A549 (cell line): Measurements from ENCODE around the gene PSMA3. TPM values are rescaled to one million over a fixed set of nuclear protein-coding genes. Genes with fewer than 3 reads are reported as not detected.
A peak's percentile ranks its signal among the peaks of the same experiment; 100 is the strongest.

Source experiments
- ATAC-seq, 2 experiments: fragments of 200-7000 bp in 1 of 2; fragments of >200 bp in 1 of 2; cut with Nextera tagmentation in 1 of 2; cut with Tn5 transposase in 1 of 2; 3 replicates each; pipeline versions ENCODE4 v1.8.0 to v1.9.1; 2018 to 2020; ENCODE audit warnings: mild to moderate bottlenecking in 1 of 2, moderate library complexity in 1 of 2
- CTCF ChIA-PET: fragments of 300-600 bp; sonication (Branson Sonifier 250); formaldehyde crosslinking; extraction: SDS; loops from one replicate; lab custom pipeline; 2021; ENCODE audit warnings: antibody characterized with exemption, inconsistent platforms; lab: Yijun Ruan, JAX
- POLR2A ChIA-PET: fragments of 350-600 bp; formaldehyde crosslinking; extraction: SDS; loops from one replicate; lab custom pipeline; 2021; ENCODE audit warnings: antibody characterized with exemption, inconsistent platforms; lab: Yijun Ruan, JAX
- DNase-seq, 2 experiments: peaks; one replicate each; pipeline versions ENCODE4 v3.0.0 to v3.0.0-alpha.2; 2011 to 2016; ENCODE audit warnings: low read depth in 1 of 2, low spot score in 1 of 2
- FAIRE-seq: peaks from 2 replicates; lab custom pipeline; 2011; peaks lifted over from hg19 to GRCh38; lab: Jason Lieb, UNC
- H3K27ac ChIP-seq, 2 experiments: fragments of >200 bp; sonication (Bioruptor Twin); formaldehyde crosslinking; 3 replicates each; pipeline ENCODE4 v1.5.1; 2016 to 2017
- H3K4me1 ChIP-seq: fragments of >200 bp; sonication (Bioruptor Twin); formaldehyde crosslinking; 3 replicates; pipeline ENCODE4 v1.6.1; 2016
- H3K4me2 ChIP-seq: fragments of >200 bp; sonication (Bioruptor Twin); formaldehyde crosslinking; 3 replicates; pipeline ENCODE4 v1.6.1; 2016
- H3K4me3 ChIP-seq: fragments of >200 bp; sonication (Bioruptor Twin); formaldehyde crosslinking; 3 replicates; pipeline ENCODE4 v1.5.1; 2016
- H3K9me3 ChIP-seq: fragments of >200 bp; sonication (Bioruptor Twin); formaldehyde crosslinking; 3 replicates; pipeline ENCODE4 v1.6.1; 2016
- ATOH8 ChIP-seq: fragments of 250-450 bp; sonication (Bioruptor Pico); IDR thresholded peaks from 2 replicates; pipeline ENCODE4 v1.5.0; 2020; ENCODE audit warnings: low read depth, mild to moderate bottlenecking, moderate library complexity
- CBX8 ChIP-seq: fragments of 200-600 bp; sonication (generic); IDR thresholded peaks from 2 replicates; pipeline ENCODE4 v1.6.1; 2016
- EHF ChIP-seq: fragments of 250-450 bp; sonication (Bioruptor Pico); IDR thresholded peaks from 2 replicates; pipeline ENCODE4 v1.5.0; 2020; ENCODE audit warnings: mild to moderate bottlenecking
- ELK1 ChIP-seq: fragments of 150-350 bp; IDR thresholded peaks from 2 replicates; pipeline ENCODE4 v1.6.1; 2014; ENCODE audit warnings: low read depth, mild to moderate bottlenecking, low read length
- EP300 ChIP-seq, 2 experiments: fragments of >200 bp; sonication (Bioruptor Twin); formaldehyde crosslinking; IDR thresholded peaks; 2 replicates in 1 of 2; 3 replicates in 1 of 2; pipeline ENCODE4 v1.6.1; 2016 to 2017
- HDAC2 ChIP-seq: fragments of 200-600 bp; sonication (generic); IDR thresholded peaks from 2 replicates; pipeline ENCODE4 v1.6.1; 2016
- HEYL ChIP-seq: fragments of 250-450 bp; sonication (Bioruptor Pico); IDR thresholded peaks from 2 replicates; pipeline ENCODE4 v1.8.0; 2021; ENCODE audit warnings: mild to moderate bottlenecking, moderate library complexity
- JUNB ChIP-seq: fragments of >200 bp; sonication (Bioruptor Twin); formaldehyde crosslinking; IDR thresholded peaks from 2 replicates; pipeline ENCODE4 v1.6.1; 2016
- KDM5A ChIP-seq: fragments of 200-600 bp; sonication (generic); IDR thresholded peaks from 2 replicates; pipeline ENCODE4 v1.6.1; 2016; ENCODE audit warnings: antibody characterized with exemption, mild to moderate bottlenecking
- MAFK ChIP-seq: fragments of 450-650 bp; IDR thresholded peaks from 2 replicates; pipeline ENCODE4 v1.6.1; 2014; ENCODE audit not compliant: partially characterized antibody
- MAX ChIP-seq: IDR thresholded peaks from 2 replicates; pipeline ENCODE4 v1.6.1; 2012
- NFE2L2 ChIP-seq: fragments of 150-350 bp; conservative IDR thresholded peaks from 2 replicates; pipeline ENCODE4 v1.6.1; 2014; ENCODE audit warnings: low read length
- PHF8 ChIP-seq: fragments of 200-600 bp; sonication (generic); IDR thresholded peaks from 2 replicates; pipeline ENCODE4 v1.6.1; 2016; ENCODE audit warnings: low read depth, mild to moderate bottlenecking, antibody characterized with exemption, moderate library complexity, borderline replicate concordance
- POLR2A ChIP-seq: IDR thresholded peaks from 2 replicates; pipeline ENCODE4 v1.6.1; 2012; ENCODE audit warnings: mild to moderate bottlenecking, low read length
- POLR2AphosphoS2 ChIP-seq: conservative IDR thresholded peaks from 2 replicates; pipeline ENCODE4 v1.6.1; 2012; ENCODE audit warnings: low read length, improper control_type of control experiment, inconsistent platforms
- RAD21 ChIP-seq, 2 experiments: fragments of >200 bp in 1 of 2; sonication (Bioruptor Twin) in 1 of 2; formaldehyde crosslinking in 1 of 2; IDR thresholded peaks in 1 of 2; conservative IDR thresholded peaks in 1 of 2; 2 replicates in 1 of 2; 3 replicates in 1 of 2; pipeline ENCODE4 v1.6.1; 2012 to 2018; ENCODE audit warnings: inconsistent platforms in 1 of 2
- TFCP2L1 ChIP-seq: fragments of 250-450 bp; sonication (Bioruptor Pico); IDR thresholded peaks from 2 replicates; pipeline ENCODE4 v1.5.0; 2021; ENCODE audit warnings: mild to moderate bottlenecking
- ZNF302 ChIP-seq: fragments of 250-450 bp; sonication (Bioruptor Pico); IDR thresholded peaks from 2 replicates; pipeline ENCODE4 v1.9.0; 2021; ENCODE audit warnings: inconsistent platforms, mild to moderate bottlenecking, moderate library complexity
- WGBS: methylation state at CpG from one replicate; pipeline ENCODE4 v1.1.6; 2017; ENCODE audit errors: missing lambda C conversion rate; 5-methylcytosine and 5-hydroxymethylcytosine counted together
- polyA plus RNA-seq, 4 experiments: library from polyadenylated mRNA; depleted of rRNA in 3 of 4; stranded (reverse); fragments of >200 nt; fragmentation: RNase III in 1 of 4; extraction: RNeasy Plus Mini Kit Qiagen cat#74134 plus additional on column Dnase treatment in 1 of 4; gene quantifications; 2 replicates in 3 of 4; 3 replicates in 1 of 4; pipeline ENCODE4 v1.2.3, GENCODE V29; 2011 to 2017
- TF ChIP-seq, protein P1 (sequence below): fragments of 200-600 bp; sonication (generic); IDR thresholded peaks from 2 replicates; pipeline ENCODE4 v1.6.1; 2016; ENCODE audit warnings: antibody characterized with exemption, mild to moderate bottlenecking, moderate library complexity

PSMA3 gene
- polyA plus RNA-seq, 2 of the 4 experiments (the other 2 are of a cell fraction) = 260 to 410 TPM

DNA sequence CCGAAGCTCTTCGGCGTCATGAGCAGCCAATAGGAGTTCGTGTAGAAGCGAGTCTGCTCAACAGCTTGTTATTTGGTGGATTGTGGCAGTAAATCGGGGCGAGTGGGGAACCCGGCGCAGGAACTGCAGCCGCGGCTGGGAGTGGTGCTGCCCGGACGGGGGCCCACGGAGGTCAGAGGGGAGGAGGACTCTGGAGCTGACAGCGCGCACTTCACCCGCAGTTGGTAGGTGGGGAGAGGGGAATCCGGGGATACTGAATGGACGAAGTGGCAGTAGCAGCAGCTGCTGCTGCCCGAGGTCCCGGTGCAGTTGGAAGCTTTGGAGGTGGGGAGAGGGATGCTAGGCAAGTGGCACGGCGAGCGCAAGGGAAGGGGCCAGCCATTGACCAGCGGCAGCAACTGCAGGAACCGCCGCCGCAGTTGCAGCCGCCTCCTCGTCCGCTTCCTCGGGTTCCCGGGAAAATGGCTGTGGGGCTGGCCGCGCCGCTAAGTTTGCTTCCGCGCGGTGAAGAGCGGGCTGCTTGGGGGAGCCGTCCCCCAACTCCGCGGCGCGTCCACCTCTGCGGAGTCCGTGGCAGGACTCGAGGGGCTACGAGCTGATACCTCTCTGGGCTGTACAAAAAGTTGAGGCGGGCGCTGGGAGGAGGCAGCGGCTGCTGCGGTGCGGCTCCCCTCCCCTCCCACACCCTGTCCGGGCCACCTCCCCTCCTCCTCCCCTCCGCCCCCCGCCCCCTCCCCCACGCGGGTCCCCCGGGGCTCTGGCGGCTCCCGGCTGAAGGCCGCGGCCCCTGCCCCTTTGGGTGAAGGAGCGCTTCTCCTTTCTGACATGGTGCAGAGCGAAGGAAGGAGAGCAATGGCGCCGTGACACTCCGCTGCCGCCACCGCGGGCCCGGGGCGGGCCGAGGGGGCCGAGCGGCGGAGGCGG lies 54.1 kb downstream of the PSMA3 start, which contains the start of gene ARID4A:
Gene ARID4A, plus strand, starts transcription at position 79 of the 924 bp plus-strand sequence. CDS start 1,300 bp downstream, outside the sequence.
- peak within 1 kb of the TSS; percentile 92 for H3K4me2 ChIP-seq
- DNase-seq = peak in 1 of 2 experiments; percentile 22
- FAIRE-seq = no peak
- ChIA-PET POLR2A (interaction anchor here (0.6 to 2.9 kb wide), 19 partner anchors 10 to 129 kb away, joined by 3 to 27 read pairs (median 6); partner anchors contain the start of genes ACTR10, KIAA0586, PSMA3 and TIMM9), CTCF (interaction anchor here (0.7 to 1.0 kb wide), 3 partner anchors 9 to 127 kb away, joined by 4 to 5 read pairs (median 5); partner anchors contain the start of gene TOMM20L)
- peak within 1 kb of the TSS; percentile 98 for H3K4me3 ChIP-seq
- under 1% methylated on average over 47 of the region's 79 CpGs for WGBS
- H3K4me1 ChIP-seq = peaks cover 23% of the 10 kb centered on the region
- TF ChIP-seq, protein P1, sequence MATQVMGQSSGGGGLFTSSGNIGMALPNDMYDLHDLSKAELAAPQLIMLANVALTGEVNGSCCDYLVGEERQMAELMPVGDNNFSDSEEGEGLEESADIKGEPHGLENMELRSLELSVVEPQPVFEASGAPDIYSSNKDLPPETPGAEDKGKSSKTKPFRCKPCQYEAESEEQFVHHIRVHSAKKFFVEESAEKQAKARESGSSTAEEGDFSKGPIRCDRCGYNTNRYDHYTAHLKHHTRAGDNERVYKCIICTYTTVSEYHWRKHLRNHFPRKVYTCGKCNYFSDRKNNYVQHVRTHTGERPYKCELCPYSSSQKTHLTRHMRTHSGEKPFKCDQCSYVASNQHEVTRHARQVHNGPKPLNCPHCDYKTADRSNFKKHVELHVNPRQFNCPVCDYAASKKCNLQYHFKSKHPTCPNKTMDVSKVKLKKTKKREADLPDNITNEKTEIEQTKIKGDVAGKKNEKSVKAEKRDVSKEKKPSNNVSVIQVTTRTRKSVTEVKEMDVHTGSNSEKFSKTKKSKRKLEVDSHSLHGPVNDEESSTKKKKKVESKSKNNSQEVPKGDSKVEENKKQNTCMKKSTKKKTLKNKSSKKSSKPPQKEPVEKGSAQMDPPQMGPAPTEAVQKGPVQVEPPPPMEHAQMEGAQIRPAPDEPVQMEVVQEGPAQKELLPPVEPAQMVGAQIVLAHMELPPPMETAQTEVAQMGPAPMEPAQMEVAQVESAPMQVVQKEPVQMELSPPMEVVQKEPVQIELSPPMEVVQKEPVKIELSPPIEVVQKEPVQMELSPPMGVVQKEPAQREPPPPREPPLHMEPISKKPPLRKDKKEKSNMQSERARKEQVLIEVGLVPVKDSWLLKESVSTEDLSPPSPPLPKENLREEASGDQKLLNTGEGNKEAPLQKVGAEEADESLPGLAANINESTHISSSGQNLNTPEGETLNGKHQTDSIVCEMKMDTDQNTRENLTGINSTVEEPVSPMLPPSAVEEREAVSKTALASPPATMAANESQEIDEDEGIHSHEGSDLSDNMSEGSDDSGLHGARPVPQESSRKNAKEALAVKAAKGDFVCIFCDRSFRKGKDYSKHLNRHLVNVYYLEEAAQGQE = no peak
- no peak for TF ChIP-seq ATOH8 (CRISPR knock-in tag)
- peak; percentile 58; the same call in 1 of the 2 replicates for TF ChIP-seq KDM5A
- peak; percentile 44; the same call in 1 of the 2 replicates for TF ChIP-seq PHF8
- TF ChIP-seq MAX = peak; percentile 3; the same call in 1 of the 2 replicates
- TF ChIP-seq POLR2A = peak; percentile 68
- H3K27ac ChIP-seq = peak within 1 kb of the TSS; percentile 91 to 94
- ATAC-seq = peak; percentile 57 to 62
- H3K9me3 ChIP-seq = no peaks in the 10 kb centered on the region

- DNase-seq = no peak
- ChIA-PET POLR2A (interaction anchor here (2.9 kb wide), 1 partner anchor 54 kb away, joined by 27 read pairs; the partner anchor contains the start of gene PSMA3), CTCF (no interaction called here)
- no peak for TF ChIP-seq POLR2AphosphoS2
- TF ChIP-seq MAFK = peak; percentile 47
- no peak for TF ChIP-seq PHF8
- TF ChIP-seq ELK1 = no peak
- Histone ChIP-seq H3K27ac (peak overlapping the region; percentile 85 to 94), H3K4me3 (peak overlapping the region; percentile 98), H3K9me3 (no peaks in the 10 kb centered on the region), H3K4me1 (peaks cover 23% of the 10 kb centered on the region), H3K4me2 (peak overlapping the region; percentile 91)
- FAIRE-seq = no peak
- 5% methylated on average over 25 of the region's 48 CpGs for WGBS
- peak in 1 of 2 experiments; percentile 6; a peak in 2 of 6 replicates for ATAC-seq
Observed at GRCh38 chr14:58299401-58300330, 55.0 kb downstream of the PSMA3 start.

GRCh38 chr14:58301416-58301815 lies 56.8 kb downstream of the PSMA3 start:
- H3K4me2 ChIP-seq = no peak overlapping the region
- DNase-seq = no peak
- H3K9me3 ChIP-seq = no peaks in the 10 kb centered on the region
- WGBS = 91% methylated on average over 3 of the region's 3 CpGs
- ChIA-PET CTCF (no interaction called here), POLR2A (no interaction called here)
- no peak overlapping the region for H3K27ac ChIP-seq
- H3K4me3 ChIP-seq = no peak overlapping the region
- H3K4me1 ChIP-seq = peaks cover 15% of the 10 kb centered on the region
- no peak for FAIRE-seq
- ATAC-seq = no peak
- TF ChIP-seq EP300 (IDR thresholded peaks at IDR 0.05) = no peak
- TF ChIP-seq EHF (CRISPR knock-in tag) = no peak
- TF ChIP-seq NFE2L2 = no peak
- TF ChIP-seq RAD21 (conservative IDR thresholded peaks at IDR 0.05 in 1 of 2, IDR thresholded peaks at IDR 0.05 in 1 of 2) = no peak
- no peak for TF ChIP-seq HEYL (CRISPR knock-in tag)
- TF ChIP-seq PHF8 = no peak
- TF ChIP-seq HDAC2 = no peak
- no peak for TF ChIP-seq JUNB
- no peak for TF ChIP-seq TFCP2L1
- no peak for TF ChIP-seq ELK1
- no peak for TF ChIP-seq CBX8
- TF ChIP-seq ZNF302 (CRISPR knock-in tag) = no peak
